WTC11 (cell line): ENCODE data around the gene TSEN54. TPM values are rescaled to one million over a fixed set of nuclear protein-coding genes. Genes with fewer than 3 reads are reported as not detected.

Experiments used
- ATAC-seq: fragments of 200-7000 bp; cut with Tn5 transposase; 2 replicates; pipeline ENCODE4 v1.10.0; 2021; ENCODE audit warnings: mild to moderate bottlenecking, moderate library complexity
- CTCF ChIA-PET: fragments of 300-600 bp; sonication (Branson Sonifier 250); formaldehyde crosslinking; loops from one replicate; lab custom pipeline; 2021; ENCODE audit warnings: antibody characterized with exemption; lab: Charles Lee
- POLR2A ChIA-PET: fragments of 350-600 bp; sonication (Branson Sonifier 250); formaldehyde crosslinking; loops from one replicate; lab custom pipeline; 2021; ENCODE audit warnings: antibody characterized with exemption; lab: Charles Lee
- DNase-seq: peaks from one replicate; pipeline ENCODE4 v3.0.0; 2021; ENCODE audit warnings: low spot score
- H3K27ac Mint-ChIP-seq: 2 replicates; pipeline ENCODE4 v1.8.0; 2021; ENCODE audit warnings: mixed read lengths
- H3K27me3 Mint-ChIP-seq: 2 replicates; pipeline ENCODE4 v1.8.0; 2021; ENCODE audit warnings: low read depth, mild to moderate bottlenecking, moderate library complexity, mixed read lengths
- H3K36me3 Mint-ChIP-seq: 2 replicates; pipeline ENCODE4 v1.8.0; 2021; ENCODE audit warnings: mixed read lengths
- H3K4me1 Mint-ChIP-seq: 2 replicates; pipeline ENCODE4 v1.8.0; 2022; ENCODE audit warnings: mixed read lengths
- H3K4me3 Mint-ChIP-seq: 2 replicates; pipeline ENCODE4 v1.8.0; 2021; ENCODE audit warnings: mild to moderate bottlenecking, moderate library complexity, mixed read lengths
- H3K9me3 Mint-ChIP-seq: 2 replicates; pipeline ENCODE4 v1.8.0; 2021; ENCODE audit warnings: mixed read lengths
- AR ChIP-seq: fragments of 250-450 bp; sonication (Bioruptor Pico); IDR thresholded peaks from 2 replicates; pipeline ENCODE4 v1.9.0; 2021; ENCODE audit warnings: mild to moderate bottlenecking
- CDX4 ChIP-seq: fragments of 250-450 bp; sonication (Bioruptor Pico); IDR thresholded peaks from 2 replicates; pipeline ENCODE4 v1.9.0; 2021; ENCODE audit warnings: moderate library complexity, mild to moderate bottlenecking, inconsistent platforms, borderline replicate concordance
- CREM ChIP-seq: sonication (generic); formaldehyde crosslinking; IDR thresholded peaks from 2 replicates; pipeline ENCODE4 v1.8.1; 2022; ENCODE audit warnings: mild to moderate bottlenecking, missing genetic modification reagents, moderate library complexity
- CTCF ChIP-seq: fragments of 200-600 bp; IDR thresholded peaks from 2 replicates; pipeline ENCODE4 v1.8.0; 2022; ENCODE audit warnings: antibody characterized with exemption
- FOXP4 ChIP-seq: sonication (generic); formaldehyde crosslinking; IDR thresholded peaks from 2 replicates; pipeline ENCODE4 v1.8.0; 2022; ENCODE audit warnings: mild to moderate bottlenecking, missing genetic modification reagents
- GABPB1 ChIP-seq: sonication (generic); formaldehyde crosslinking; IDR thresholded peaks from 2 replicates; pipeline ENCODE4 v1.8.1; 2023; ENCODE audit warnings: mild to moderate bottlenecking, missing genetic modification reagents
- HMGXB4 ChIP-seq: sonication (generic); formaldehyde crosslinking; IDR thresholded peaks from 2 replicates; pipeline ENCODE4 v1.8.1; 2023; ENCODE audit warnings: mild to moderate bottlenecking, moderate library complexity, missing genetic modification reagents
- MYBL2 ChIP-seq: sonication (generic); formaldehyde crosslinking; IDR thresholded peaks from 2 replicates; pipeline ENCODE4 v1.8.1; 2023; ENCODE audit warnings: mild to moderate bottlenecking, moderate library complexity, missing genetic modification reagents
- NFATC4 ChIP-seq: fragments of 250-450 bp; sonication (Bioruptor Pico); IDR thresholded peaks from 2 replicates; pipeline ENCODE4 v1.9.0; 2021; ENCODE audit warnings: mild to moderate bottlenecking
- NFYB ChIP-seq: sonication (generic); formaldehyde crosslinking; conservative IDR thresholded peaks from 2 replicates; pipeline ENCODE4 v1.8.0; 2022; ENCODE audit warnings: low read depth, missing genetic modification reagents
- PREB ChIP-seq: sonication (generic); formaldehyde crosslinking; IDR thresholded peaks from 2 replicates; pipeline ENCODE4 v1.8.1; 2022; ENCODE audit warnings: mild to moderate bottlenecking, missing genetic modification reagents, moderate library complexity, borderline replicate concordance
- RELA ChIP-seq: sonication (generic); formaldehyde crosslinking; IDR thresholded peaks from 2 replicates; pipeline ENCODE4 v1.8.1; 2022; ENCODE audit warnings: missing genetic modification reagents, mild to moderate bottlenecking, borderline replicate concordance
- TCF7 ChIP-seq: sonication (generic); formaldehyde crosslinking; IDR thresholded peaks from 2 replicates; pipeline ENCODE4 v1.8.0; 2022; ENCODE audit warnings: mild to moderate bottlenecking, low read depth, missing genetic modification reagents, moderate library complexity
- TP53 ChIP-seq: sonication (generic); formaldehyde crosslinking; IDR thresholded peaks from 2 replicates; pipeline ENCODE4 v1.8.1; 2023; ENCODE audit warnings: mild to moderate bottlenecking, missing genetic modification reagents
- USF2 ChIP-seq: sonication (generic); formaldehyde crosslinking; IDR thresholded peaks from 2 replicates; pipeline ENCODE4 v1.8.1; 2023; ENCODE audit warnings: mild to moderate bottlenecking, missing genetic modification reagents, moderate library complexity
- ZNF263 ChIP-seq: sonication (generic); formaldehyde crosslinking; IDR thresholded peaks from 2 replicates; pipeline ENCODE4 v1.8.1; 2022; ENCODE audit warnings: low read depth, mild to moderate bottlenecking, moderate library complexity, missing genetic modification reagents
- ZSCAN18 ChIP-seq: fragments of 250-450 bp; sonication (Bioruptor Pico); IDR thresholded peaks from 2 replicates; pipeline ENCODE4 v2.1.2; 2022; ENCODE audit warnings: mild to moderate bottlenecking, moderate library complexity
- total RNA-seq: library from RNA; stranded (reverse); gene quantifications from 3 replicates; pipeline ENCODE4 v1.2.3, GENCODE V29; 2021

Gene TSEN54
- total RNA-seq, 1 experiment from 2014 or later = 53.4 TPM

- H3K27me3 Mint-ChIP-seq = no peaks in the 10 kb centered on the region
- DNase-seq = no peak
- H3K9me3 Mint-ChIP-seq = no peaks in the 10 kb centered on the region
- peaks cover 22% of the 10 kb centered on the region for H3K36me3 Mint-ChIP-seq
- ATAC-seq = no peak
- no peak overlapping the region for H3K27ac Mint-ChIP-seq
- H3K4me1 Mint-ChIP-seq = peaks cover 20% of the 10 kb centered on the region
- peak overlapping the region; percentile 73 for H3K4me3 Mint-ChIP-seq
- no peak for TF ChIP-seq AR
- no peak for TF ChIP-seq CREM (CRISPR knock-in tag)
- 0 out of 2 replicates have a peak, but pooled peaks have one; percentile 1 for TF ChIP-seq FOXP4 (CRISPR knock-in tag)
- TF ChIP-seq ZNF263 = no peak
- TF ChIP-seq NFATC4 (CRISPR knock-in tag) = no peak
- no peak for TF ChIP-seq RELA (CRISPR knock-in tag)
- ChIA-PET CTCF (interaction anchor here (0.8 to 1.6 kb wide), 7 partner anchors 9 to 236 kb away, joined by 3 to 6 read pairs (median 5); partner anchors contain the start of genes LLGL2 and TMEM94), POLR2A (no interaction called here)
Observed at GRCh38 chr17:75514299-75514918, 1.9 kb upstream of the TSEN54 start.

GRCh38 chr17:75514919-75515495 is 1.3 kb upstream of the TSEN54 start:
- H3K27ac Mint-ChIP-seq = no peak overlapping the region
- peaks cover 25% of the 10 kb centered on the region for H3K36me3 Mint-ChIP-seq
- peak; percentile 50 for DNase-seq
- H3K27me3 Mint-ChIP-seq = no peaks in the 10 kb centered on the region
- H3K4me3 Mint-ChIP-seq = peak overlapping the region; percentile 80
- H3K9me3 Mint-ChIP-seq = no peaks in the 10 kb centered on the region
- peak; percentile 1 for ATAC-seq
- CTCF ChIA-PET = interaction anchor here (0.8 to 1.6 kb wide), 7 partner anchors 10 to 235 kb away, joined by 3 to 6 read pairs (median 5); partner anchors contain the start of genes LLGL2 and TMEM94
- H3K4me1 Mint-ChIP-seq = peaks cover 20% of the 10 kb centered on the region
- POLR2A ChIA-PET = no interaction called here
- TF ChIP-seq ZSCAN18 (CRISPR knock-in tag) (no peak), TCF7 (CRISPR knock-in tag) (no peak), USF2 (0 out of 2 replicates have a peak, but pooled peaks have one; percentile 4), CDX4 (CRISPR knock-in tag) (no peak), GABPB1 (CRISPR knock-in tag) (peak; percentile 23; the same call in 1 of the 2 replicates), HMGXB4 (CRISPR knock-in tag) (no peak), NFYB (CRISPR knock-in tag) (0 out of 2 replicates have a peak, but pooled peaks have one; percentile 18), PREB (no peak), CTCF (no peak), MYBL2 (CRISPR knock-in tag) (no peak; the same call in 1 of the 2 replicates), FOXP4 (CRISPR knock-in tag) (no peak), TP53 (CRISPR knock-in tag) (no peak)
